ENCODE results near the gene HJURP.

DNA sequence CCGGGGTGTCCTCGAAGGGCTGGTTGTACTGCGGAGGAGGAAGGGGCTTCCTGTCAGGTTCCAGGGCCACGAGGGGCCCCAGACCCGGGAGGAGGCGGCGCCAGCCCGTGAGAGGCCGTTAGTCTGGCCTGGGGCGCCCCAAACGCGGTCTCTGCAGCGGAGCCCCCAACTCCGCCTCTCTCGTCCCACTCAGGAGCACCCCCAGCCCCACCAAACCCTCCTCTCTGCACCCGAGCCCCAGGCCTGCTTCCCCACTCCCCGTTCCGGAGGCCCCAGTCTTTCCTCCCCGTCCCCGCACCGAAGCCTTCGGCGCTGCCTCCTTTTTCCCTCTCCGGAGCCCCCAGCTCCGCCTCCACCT is 473 bp downstream of the HJURP start:
- TF ChIP-seq, protein P1, sequence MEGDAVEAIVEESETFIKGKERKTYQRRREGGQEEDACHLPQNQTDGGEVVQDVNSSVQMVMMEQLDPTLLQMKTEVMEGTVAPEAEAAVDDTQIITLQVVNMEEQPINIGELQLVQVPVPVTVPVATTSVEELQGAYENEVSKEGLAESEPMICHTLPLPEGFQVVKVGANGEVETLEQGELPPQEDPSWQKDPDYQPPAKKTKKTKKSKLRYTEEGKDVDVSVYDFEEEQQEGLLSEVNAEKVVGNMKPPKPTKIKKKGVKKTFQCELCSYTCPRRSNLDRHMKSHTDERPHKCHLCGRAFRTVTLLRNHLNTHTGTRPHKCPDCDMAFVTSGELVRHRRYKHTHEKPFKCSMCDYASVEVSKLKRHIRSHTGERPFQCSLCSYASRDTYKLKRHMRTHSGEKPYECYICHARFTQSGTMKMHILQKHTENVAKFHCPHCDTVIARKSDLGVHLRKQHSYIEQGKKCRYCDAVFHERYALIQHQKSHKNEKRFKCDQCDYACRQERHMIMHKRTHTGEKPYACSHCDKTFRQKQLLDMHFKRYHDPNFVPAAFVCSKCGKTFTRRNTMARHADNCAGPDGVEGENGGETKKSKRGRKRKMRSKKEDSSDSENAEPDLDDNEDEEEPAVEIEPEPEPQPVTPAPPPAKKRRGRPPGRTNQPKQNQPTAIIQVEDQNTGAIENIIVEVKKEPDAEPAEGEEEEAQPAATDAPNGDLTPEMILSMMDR (IDR thresholded peaks at IDR 0.05), result no peak
- TF ChIP-seq EP300 (IDR thresholded peaks at IDR 0.05) (no peak), POLR2AphosphoS5 (IDR thresholded peaks at IDR 0.05) (no peak), POLR2A (IDR thresholded peaks at IDR 0.05) (no peak)

Measured in gastroesophageal sphincter (tissue), 3 donors.